LNCaP clone FGC (cell line): ENCODE measurements around the gene SLC10A6.

Experiments
- DNase-seq: peaks from one replicate; pipeline ENCODE4 v3.0.0-alpha.2; 2011; ENCODE audit warnings: low read depth
- H3K4me3 ChIP-seq: 2 replicates; pipeline ENCODE4 v1.5.1; 2011; ENCODE audit warnings: mild to moderate bottlenecking, low read depth, low read length, control low read depth
- CTCF ChIP-seq: IDR thresholded peaks from 2 replicates; pipeline ENCODE4 v1.5.1; 2012; ENCODE audit warnings: mild to moderate bottlenecking; ENCODE audit not compliant: control insufficient read depth, insufficient read depth; ENCODE audit errors: extremely low read depth

Gene SLC10A6

GRCh38 chr4:86872135-86872534 lies 23.0 kb upstream of the SLC10A6 start:
- no peak for TF ChIP-seq CTCF
- H3K4me3 ChIP-seq, result no peak overlapping the region
- DNase-seq, result no peak

GRCh38 chr4:86870442-86871069 lies 21.4 kb upstream of the SLC10A6 start:
- DNase-seq, result no peak
- no peak for TF ChIP-seq CTCF
- no peak overlapping the region for H3K4me3 ChIP-seq

GRCh38 chr4:86857341-86858052 lies 8.3 kb upstream of the SLC10A6 start:
- H3K4me3 ChIP-seq, result no peak overlapping the region
- TF ChIP-seq CTCF, result no peak
- DNase-seq, result no peak

- DNase-seq, result no peak
- TF ChIP-seq CTCF, result no peak
- H3K4me3 ChIP-seq, result no peak overlapping the region
Measured at GRCh38 chr4:86856896-86857295, 7.7 kb upstream of the SLC10A6 start.

- H3K4me3 ChIP-seq, result 0 out of 2 replicates have a peak overlapping the region, but pooled peaks have one; percentile 6
- peak; percentile 36 for TF ChIP-seq CTCF
- peak; percentile 84 for DNase-seq
Measured at GRCh38 chr4:86855572-86855971, 6.4 kb upstream of the SLC10A6 start.

GRCh38 chr4:86853209-86853608 lies 4.0 kb upstream of the SLC10A6 start:
- H3K4me3 ChIP-seq, result no peak overlapping the region
- DNase-seq, result no peak
- no peak for TF ChIP-seq CTCF
